Muscle layer of duodenum (tissue), 2 donors: Measurements from ENCODE around the gene ANO2.

Source experiments
- H3K27ac ChIP-seq: one replicate; pipeline ENCODE4 v1.7.0; 2013; ENCODE audit warnings: mild to moderate bottlenecking, low read length
- H3K27me3 ChIP-seq: one replicate; pipeline ENCODE4 v1.7.0; 2013; ENCODE audit warnings: low read depth, mild to moderate bottlenecking, control low read depth, low read length
- H3K36me3 ChIP-seq, 2 donors: one replicate each; pipeline ENCODE4 v1.7.0; 2013; ENCODE audit warnings: low read length in 2 of 2, control low read depth in 1 of 2, mild to moderate bottlenecking in 1 of 2; ENCODE audit not compliant: insufficient read depth in 2 of 2, control insufficient read depth in 1 of 2
- H3K4me1 ChIP-seq, 2 donors: one replicate each; pipeline ENCODE4 v1.7.0; 2013; ENCODE audit warnings: low read length in 2 of 2, mild to moderate bottlenecking in 2 of 2, control low read depth in 1 of 2, moderate library complexity in 1 of 2; ENCODE audit not compliant: insufficient read depth in 2 of 2, control insufficient read depth in 1 of 2
- H3K4me3 ChIP-seq, 2 donors: one replicate each; pipeline ENCODE4 v1.7.0; 2013; ENCODE audit warnings: low read length in 2 of 2, low read depth in 1 of 2, mild to moderate bottlenecking in 1 of 2
- H3K9me3 ChIP-seq, 2 donors: one replicate each; pipeline ENCODE4 v1.7.0; 2013; ENCODE audit warnings: low read length in 2 of 2, control low read depth in 1 of 2, mild to moderate bottlenecking in 1 of 2; ENCODE audit not compliant: control insufficient read depth in 1 of 2
- donor health status: healthy.

Gene ANO2

DNA sequence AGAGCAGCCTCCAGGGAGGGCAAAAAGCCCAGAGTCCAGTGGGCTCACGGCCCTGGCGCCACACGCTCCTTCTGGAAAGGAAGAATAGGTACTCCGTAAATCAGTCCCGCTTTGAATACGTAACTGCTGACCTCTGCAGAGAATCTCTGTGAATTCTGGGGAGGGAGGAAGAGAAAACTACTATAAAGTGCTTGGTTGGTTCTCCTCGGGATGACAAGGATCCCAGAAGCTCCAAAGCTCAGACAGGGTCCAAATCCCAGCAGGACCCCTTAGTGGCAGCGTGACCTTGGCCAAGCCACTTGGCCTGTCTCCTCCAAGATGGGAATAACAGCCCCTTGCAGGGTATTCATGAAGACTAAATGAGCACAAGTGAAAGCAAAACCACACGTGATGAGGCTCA is 31.7 kb downstream of the ANO2 start:
- Histone ChIP-seq H3K27ac (no peak overlapping the region), H3K9me3 (no peaks in the 10 kb centered on the region), H3K36me3 (no peaks in the 10 kb centered on the region), H3K4me3 (no peak overlapping the region), H3K27me3 (no peaks in the 10 kb centered on the region), H3K4me1 (no peaks in the 10 kb centered on the region)

DNA sequence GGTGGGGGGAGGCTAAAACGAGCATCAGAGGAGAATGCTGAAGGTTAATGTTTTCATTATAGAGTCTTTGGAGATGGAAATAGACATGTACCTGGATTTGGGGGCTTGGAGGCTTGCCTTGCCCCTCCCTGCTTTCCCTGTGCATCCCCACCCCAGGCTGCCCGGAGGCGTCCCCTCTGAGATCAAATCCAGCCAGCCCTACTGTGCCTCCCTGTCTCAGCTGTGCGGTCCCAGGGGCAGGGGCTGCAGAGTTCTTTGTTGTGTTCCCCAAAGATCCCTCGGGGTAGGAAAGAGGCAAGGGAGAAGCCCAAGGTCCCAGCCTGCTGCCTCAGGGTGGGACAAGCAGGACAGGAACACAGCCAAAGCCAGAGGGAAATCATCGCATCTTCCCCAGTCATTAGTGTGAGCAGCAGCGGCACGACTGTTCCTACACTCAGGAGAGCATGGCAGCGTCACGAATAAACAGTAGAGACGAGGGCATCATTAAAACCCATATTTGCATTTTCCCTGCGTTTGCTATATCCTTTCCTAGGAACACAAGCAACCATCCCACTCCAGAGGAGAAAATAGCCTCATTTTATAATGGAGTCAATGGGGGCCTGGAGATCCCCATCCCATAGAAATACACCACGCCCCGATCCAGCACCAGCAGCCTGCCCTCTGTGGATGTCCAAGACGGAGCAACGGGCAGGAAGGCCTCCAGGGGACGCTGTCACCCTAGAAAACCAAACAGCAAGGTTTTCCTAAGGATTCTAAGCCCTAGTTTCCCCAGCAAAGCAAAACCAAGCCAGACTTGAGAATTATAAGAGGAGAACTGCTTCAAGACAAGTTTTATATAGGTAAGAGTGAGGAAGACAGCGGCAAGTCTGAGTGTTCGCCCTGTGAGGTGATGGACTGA is 32.4 kb downstream of the ANO2 start:
- H3K27me3 ChIP-seq = no peaks in the 10 kb centered on the region

DNA sequence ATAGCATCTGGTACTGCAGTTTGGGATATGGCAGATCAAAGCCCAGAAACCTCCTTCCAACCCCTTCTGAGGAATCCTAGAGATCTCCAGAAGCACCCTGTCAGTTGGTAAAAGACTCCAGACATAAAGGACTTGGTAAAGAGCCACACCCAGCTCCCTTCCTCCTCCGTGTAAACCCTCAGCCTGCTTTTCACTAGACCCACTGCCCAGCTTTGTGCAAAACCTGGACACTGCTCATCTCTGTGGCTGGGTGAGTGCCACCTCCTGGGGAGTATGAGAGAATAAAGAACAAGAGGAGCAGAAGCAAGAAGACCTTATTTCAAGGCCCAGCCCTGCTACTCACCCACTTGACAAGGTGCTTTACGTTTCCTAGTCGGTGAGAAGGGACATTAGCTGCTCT is 33.0 kb downstream of the ANO2 start:
- H3K36me3 ChIP-seq = no peaks in the 10 kb centered on the region
- no peak overlapping the region for H3K4me3 ChIP-seq
- H3K27ac ChIP-seq = no peak overlapping the region
- H3K4me1 ChIP-seq = no peaks in the 10 kb centered on the region
- H3K27me3 ChIP-seq = no peaks in the 10 kb centered on the region
- H3K9me3 ChIP-seq = no peaks in the 10 kb centered on the region

More for the DNA sequence above, 32.4 kb downstream of the ANO2 start:
- no peak overlapping the region for H3K4me3 ChIP-seq
- no peaks in the 10 kb centered on the region for H3K36me3 ChIP-seq
- H3K27ac ChIP-seq = no peak overlapping the region
- H3K4me1 ChIP-seq = no peaks in the 10 kb centered on the region
- no peaks in the 10 kb centered on the region for H3K9me3 ChIP-seq

DNA sequence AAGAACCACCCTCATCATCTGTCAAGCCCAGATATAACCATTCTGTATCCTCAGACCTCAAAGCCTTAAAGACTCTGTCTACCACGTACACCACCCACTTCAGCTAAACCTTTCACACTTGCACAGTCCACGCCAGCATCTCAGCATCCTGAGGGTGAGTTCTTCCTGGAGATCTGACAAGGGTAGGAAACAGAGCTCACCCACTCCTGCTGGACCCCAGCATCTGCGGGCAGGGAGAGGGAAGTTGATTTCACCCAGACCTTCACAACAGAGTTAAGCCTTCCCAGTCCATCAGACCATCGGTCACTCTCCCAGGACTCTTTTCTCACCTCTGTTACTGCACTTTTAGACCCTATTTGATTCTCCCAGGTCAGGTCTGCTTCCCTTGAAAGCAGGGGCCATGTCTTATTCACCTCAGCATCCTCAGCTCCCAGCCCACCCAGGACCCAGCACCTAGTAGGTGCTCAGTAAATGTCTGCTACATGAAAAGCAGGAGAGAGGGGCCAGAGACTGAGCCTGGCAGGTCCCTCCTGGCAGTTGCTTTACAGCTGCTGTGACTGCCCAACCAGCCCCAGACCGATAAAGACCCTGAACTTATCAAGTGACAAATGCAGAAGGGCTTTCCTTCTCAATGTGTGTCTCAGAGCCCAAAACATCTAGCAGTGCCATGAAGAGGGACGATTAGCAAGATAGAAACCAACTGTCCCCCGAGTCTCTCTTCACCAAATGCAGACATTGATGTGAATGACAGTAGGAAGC is 34.1 kb downstream of the ANO2 start:
- Histone ChIP-seq H3K36me3 (no peaks in the 10 kb centered on the region), H3K27ac (no peak overlapping the region), H3K9me3 (no peaks in the 10 kb centered on the region), H3K4me3 (no peak overlapping the region), H3K27me3 (no peaks in the 10 kb centered on the region), H3K4me1 (no peaks in the 10 kb centered on the region)

DNA sequence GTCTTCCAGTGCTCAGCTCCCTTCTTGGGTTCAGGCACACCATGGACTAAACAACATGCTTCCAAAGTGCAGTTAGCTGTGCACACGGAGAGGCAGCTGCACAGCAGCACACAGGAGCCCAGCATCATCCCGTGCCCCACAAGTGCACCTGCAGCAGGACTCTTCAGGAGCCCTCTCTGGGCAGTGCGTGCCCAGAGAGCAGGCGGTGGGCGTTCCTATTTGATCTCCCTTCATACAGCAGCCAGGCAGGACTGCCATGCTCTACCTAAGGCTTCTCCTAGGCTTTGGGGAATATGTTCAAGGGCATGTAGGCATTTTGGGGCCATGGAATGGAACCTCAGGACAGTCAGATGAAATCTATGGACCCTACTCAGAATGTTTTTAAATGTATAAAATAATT is 35.5 kb downstream of the ANO2 start:
- Histone ChIP-seq H3K4me1 (no peaks in the 10 kb centered on the region), H3K4me3 (no peak overlapping the region), H3K36me3 (no peaks in the 10 kb centered on the region), H3K27ac (no peak overlapping the region), H3K9me3 (no peaks in the 10 kb centered on the region), H3K27me3 (no peaks in the 10 kb centered on the region)

DNA sequence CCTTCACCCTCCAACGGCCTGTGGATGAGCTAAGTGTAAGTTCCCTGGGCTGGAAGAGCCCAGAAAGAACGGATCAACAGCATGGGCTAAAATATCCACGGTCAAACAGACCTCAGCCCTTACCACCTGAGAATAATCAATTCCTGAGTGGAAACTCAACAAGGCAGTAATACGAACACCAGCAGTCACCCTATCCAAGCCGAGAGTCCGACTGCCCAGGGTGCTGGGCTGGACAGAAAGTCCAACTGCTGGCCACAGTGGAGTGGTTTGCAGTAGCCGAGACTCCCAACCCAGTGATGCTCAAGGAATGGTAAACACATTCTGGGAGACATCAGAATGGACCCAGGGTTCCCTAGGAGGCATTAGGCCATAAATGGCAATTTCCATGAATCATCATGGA is 36.8 kb downstream of the ANO2 start:
- H3K36me3 ChIP-seq = no peaks in the 10 kb centered on the region
- no peaks in the 10 kb centered on the region for H3K9me3 ChIP-seq
- H3K27me3 ChIP-seq = no peaks in the 10 kb centered on the region
- H3K27ac ChIP-seq = no peak overlapping the region
- H3K4me3 ChIP-seq = no peak overlapping the region
- H3K4me1 ChIP-seq = no peaks in the 10 kb centered on the region

DNA sequence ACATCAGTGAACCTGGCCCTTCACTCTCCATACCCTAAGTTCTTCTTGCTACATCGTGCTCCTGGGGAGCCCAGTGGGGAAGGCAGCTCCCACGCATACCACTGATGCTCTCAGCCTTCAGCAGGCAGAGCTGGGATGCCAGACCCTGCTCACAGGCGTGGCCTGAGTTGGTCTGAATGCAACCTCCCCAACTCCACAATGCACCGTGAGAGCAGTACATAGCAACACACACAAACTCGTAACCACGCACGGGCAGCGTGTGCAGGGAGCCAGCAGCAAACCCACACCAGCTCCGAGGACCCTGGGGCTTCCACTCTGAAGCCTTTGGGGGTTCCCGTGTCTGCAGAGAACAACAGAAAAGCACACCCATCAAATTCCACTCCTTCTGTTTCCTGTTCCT is 37.3 kb downstream of the ANO2 start:
- no peak overlapping the region for H3K27ac ChIP-seq
- no peaks in the 10 kb centered on the region for H3K36me3 ChIP-seq
- H3K4me1 ChIP-seq = no peaks in the 10 kb centered on the region
- no peak overlapping the region for H3K4me3 ChIP-seq
- H3K9me3 ChIP-seq = no peaks in the 10 kb centered on the region
- no peaks in the 10 kb centered on the region for H3K27me3 ChIP-seq

DNA sequence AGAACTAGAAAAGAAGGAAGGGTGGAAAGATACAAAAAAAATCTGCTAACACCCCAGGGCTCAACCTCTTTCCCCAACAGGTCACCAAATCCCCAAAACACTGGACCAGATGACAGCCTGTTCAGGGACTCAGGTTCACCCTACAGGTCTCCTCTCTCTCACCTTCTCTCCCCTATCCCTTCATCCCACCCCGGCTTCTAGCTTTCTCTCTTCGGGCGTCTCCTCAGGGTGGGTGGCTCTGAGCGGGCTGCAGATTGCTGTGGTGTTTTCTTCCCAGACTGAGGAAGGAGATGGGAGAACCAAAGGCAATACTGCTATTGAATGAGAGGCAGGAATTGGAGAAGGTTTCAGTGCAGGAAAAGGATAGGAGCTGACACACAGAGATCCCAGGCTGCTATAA is 39.3 kb downstream of the ANO2 start:
- Histone ChIP-seq H3K9me3 (no peaks in the 10 kb centered on the region), H3K27me3 (no peaks in the 10 kb centered on the region), H3K4me1 (no peaks in the 10 kb centered on the region), H3K36me3 (no peaks in the 10 kb centered on the region), H3K27ac (no peak overlapping the region), H3K4me3 (no peak overlapping the region)

DNA sequence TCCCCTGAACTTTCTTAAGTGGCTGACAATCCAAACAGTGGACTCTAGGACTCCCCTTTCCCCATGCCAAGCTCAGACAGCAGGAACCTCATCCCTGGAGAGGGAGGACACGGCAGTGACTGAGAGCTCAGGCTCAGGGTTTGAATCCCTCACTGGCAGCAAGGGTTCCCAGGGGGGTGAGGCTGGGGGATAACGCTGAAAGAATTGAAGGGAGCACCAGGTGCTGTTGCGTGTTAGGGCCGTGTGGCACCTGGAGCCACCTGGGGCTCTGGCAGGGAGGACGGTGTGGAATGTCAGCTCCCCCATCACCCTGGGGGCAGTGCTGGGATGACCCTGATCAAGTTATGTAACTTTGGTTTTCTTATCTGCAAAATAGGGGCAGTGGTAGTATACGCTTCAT is 40.1 kb downstream of the ANO2 start:
- Histone ChIP-seq H3K4me1 (no peaks in the 10 kb centered on the region), H3K27me3 (no peaks in the 10 kb centered on the region), H3K9me3 (no peaks in the 10 kb centered on the region), H3K36me3 (no peaks in the 10 kb centered on the region), H3K4me3 (no peak overlapping the region), H3K27ac (no peak overlapping the region)

DNA sequence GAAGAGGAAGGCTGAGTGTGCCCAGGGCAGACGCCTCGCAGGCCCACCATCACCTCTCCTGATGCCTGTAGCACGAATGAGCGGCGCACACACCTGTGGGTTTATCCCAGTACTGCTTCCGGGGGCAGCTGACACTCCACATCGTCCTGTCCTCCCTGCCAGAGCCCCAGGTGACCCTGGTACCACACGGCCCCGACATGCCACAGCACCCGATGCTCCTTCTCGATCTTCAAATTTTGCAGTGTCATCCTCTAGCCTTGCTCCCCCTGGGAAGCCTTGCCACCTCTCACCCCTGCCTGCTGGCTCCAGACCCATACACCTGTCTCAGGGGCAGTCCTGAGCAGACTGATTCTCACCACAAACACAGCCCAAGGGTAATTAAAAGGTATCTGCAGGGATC is 40.6 kb downstream of the ANO2 start:
- no peak overlapping the region for H3K4me3 ChIP-seq
- no peaks in the 10 kb centered on the region for H3K9me3 ChIP-seq
- no peak overlapping the region for H3K27ac ChIP-seq
- H3K27me3 ChIP-seq = no peaks in the 10 kb centered on the region
- no peaks in the 10 kb centered on the region for H3K4me1 ChIP-seq
- no peaks in the 10 kb centered on the region for H3K36me3 ChIP-seq

DNA sequence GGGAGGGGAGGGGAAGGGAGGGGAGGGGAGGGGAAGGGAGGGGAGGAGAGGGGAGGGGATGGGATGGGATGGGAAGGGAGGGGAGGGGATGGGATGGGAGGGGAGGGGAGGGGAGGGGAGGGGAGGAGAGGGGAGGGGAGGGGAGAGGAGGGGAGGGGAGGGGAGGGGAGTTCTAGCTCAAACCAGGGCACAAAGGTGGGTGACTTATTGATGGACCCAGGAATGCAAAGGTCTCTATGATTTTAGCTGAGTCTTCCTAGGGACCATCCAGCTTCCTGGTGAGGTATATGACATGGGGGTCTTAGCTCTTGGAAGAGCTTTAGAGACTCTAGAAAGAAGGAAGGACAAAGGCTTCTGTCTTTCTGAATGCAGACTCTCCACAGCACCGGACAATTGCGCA is 42.3 kb downstream of the ANO2 start:
- no peaks in the 10 kb centered on the region for H3K4me1 ChIP-seq
- H3K27me3 ChIP-seq = no peaks in the 10 kb centered on the region
- H3K27ac ChIP-seq = no peak overlapping the region
- H3K4me3 ChIP-seq = no peak overlapping the region
- H3K36me3 ChIP-seq = no peaks in the 10 kb centered on the region
- no peaks in the 10 kb centered on the region for H3K9me3 ChIP-seq
